ENCODE measurements around the gene PLXDC2.

The PLXDC2 gene

GRCh38 chr10:20073167-20073566, 256.9 kb downstream of the PLXDC2 start:
- DNase-seq = no peak

- DNase-seq = no peak
These were observed 259.5 kb downstream of the PLXDC2 start for GRCh38 chr10:20075713-20076112.

- no peak for DNase-seq
These were observed 268.2 kb downstream of the PLXDC2 start for GRCh38 chr10:20084451-20084850.

GRCh38 chr10:20085115-20085514, 268.9 kb downstream of the PLXDC2 start:
- DNase-seq = no peak

GRCh38 chr10:20087353-20087752, 271.1 kb downstream of the PLXDC2 start:
- DNase-seq = no peak

GRCh38 chr10:20088061-20088701, 271.9 kb downstream of the PLXDC2 start:
- no peak for DNase-seq

GRCh38 chr10:20089879-20090278, 273.6 kb downstream of the PLXDC2 start:
- DNase-seq = no peak

GRCh38 chr10:20090831-20091230, 274.6 kb downstream of the PLXDC2 start:
- no peak for DNase-seq

GRCh38 chr10:20091698-20092097, 275.5 kb downstream of the PLXDC2 start:
- DNase-seq = no peak

- no peak for DNase-seq
These were observed 277.4 kb downstream of the PLXDC2 start for GRCh38 chr10:20093600-20093999.

GRCh38 chr10:20094226-20094976, 278.2 kb downstream of the PLXDC2 start:
- DNase-seq = no peak

GRCh38 chr10:20100171-20100570, 283.9 kb downstream of the PLXDC2 start:
- no peak for DNase-seq

GRCh38 chr10:20105236-20105635, 289.0 kb downstream of the PLXDC2 start:
- no peak for DNase-seq

- no peak for DNase-seq
These were observed 289.7 kb downstream of the PLXDC2 start for GRCh38 chr10:20105931-20106330.

GRCh38 chr10:20108021-20108420, 291.8 kb downstream of the PLXDC2 start:
- no peak for DNase-seq

GRCh38 chr10:20109613-20110012, 293.4 kb downstream of the PLXDC2 start:
- DNase-seq = no peak

GRCh38 chr10:20110125-20111100, 294.2 kb downstream of the PLXDC2 start:
- DNase-seq = no peak

GRCh38 chr10:20114179-20114578, 297.9 kb downstream of the PLXDC2 start:
- no peak for DNase-seq

GRCh38 chr10:20115894-20116293, 299.7 kb downstream of the PLXDC2 start:
- no peak for DNase-seq

- DNase-seq = no peak
These were observed 301.2 kb downstream of the PLXDC2 start for GRCh38 chr10:20117471-20117870.

GRCh38 chr10:20118119-20118518, 301.9 kb downstream of the PLXDC2 start:
- DNase-seq = no peak

GRCh38 chr10:20128811-20129210, 312.6 kb downstream of the PLXDC2 start:
- no peak for DNase-seq

GRCh38 chr10:20132816-20133215, 316.6 kb downstream of the PLXDC2 start:
- no peak for DNase-seq

Measured in NCI-H1694 (cell line).